HG03175 (cell line): ENCODE data around the gene TTC28.

Experiments used
- ATAC-seq: cut with Tn5 transposase; IDR thresholded peaks from one replicate; pipeline ENCODE4 v1.9.1; 2021; ENCODE audit warnings: mild to moderate bottlenecking, moderate library complexity; ENCODE audit not compliant: unreplicated experiment

TTC28 gene

DNA sequence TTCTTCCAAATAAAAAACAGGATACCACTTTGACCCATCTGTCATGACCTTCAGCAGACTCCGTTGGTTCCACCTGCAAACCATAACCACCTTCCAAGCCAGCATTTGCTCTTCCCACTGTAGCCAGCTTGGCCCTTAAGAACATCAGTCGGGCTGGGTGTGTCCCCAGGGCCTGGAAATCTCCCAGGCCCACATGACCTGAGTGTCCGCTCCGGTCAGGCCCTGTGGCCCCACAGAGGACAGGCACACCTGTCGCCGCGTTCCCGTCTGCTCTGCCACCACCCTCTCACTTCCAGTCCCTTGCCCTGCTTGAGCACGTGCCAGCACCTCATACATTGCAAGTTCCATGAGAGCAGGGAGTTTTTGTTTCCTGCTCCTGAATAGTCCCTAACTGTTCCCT is 694.9 kb downstream of the TTC28 start:
- ATAC-seq = no peak

DNA sequence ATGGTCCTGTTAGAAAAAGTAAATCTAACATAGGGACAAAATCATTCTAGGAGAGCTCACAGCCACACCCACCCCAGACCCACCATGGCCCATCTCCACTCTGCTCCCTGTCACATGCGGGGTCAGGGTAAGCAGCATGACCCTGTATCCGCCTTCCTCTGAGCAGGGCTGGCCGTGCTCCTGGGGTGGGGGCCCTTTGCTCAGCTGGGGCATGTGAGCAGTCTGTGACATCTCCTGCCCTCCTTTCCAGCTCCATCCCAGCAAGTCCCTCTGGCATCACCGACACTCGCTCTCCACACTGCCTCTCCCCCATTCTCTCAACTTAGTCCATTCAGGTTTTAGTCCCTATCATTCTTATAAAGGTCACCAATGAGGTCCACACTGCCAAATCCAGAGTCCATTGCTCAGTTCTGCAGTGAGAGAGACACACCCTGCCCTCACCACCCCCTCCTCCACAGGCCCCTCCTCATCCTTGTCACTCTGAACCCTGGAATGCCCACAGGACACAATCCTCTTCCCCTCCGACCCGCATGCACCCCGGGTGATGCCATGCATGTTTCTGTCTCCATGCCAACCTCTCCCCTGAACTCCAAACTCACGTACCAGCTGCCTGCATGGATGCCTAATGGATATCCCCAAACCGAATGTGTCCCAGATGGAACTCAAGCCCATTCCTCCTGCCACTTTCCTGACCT is 695.5 kb downstream of the TTC28 start:
- no peak for ATAC-seq

DNA sequence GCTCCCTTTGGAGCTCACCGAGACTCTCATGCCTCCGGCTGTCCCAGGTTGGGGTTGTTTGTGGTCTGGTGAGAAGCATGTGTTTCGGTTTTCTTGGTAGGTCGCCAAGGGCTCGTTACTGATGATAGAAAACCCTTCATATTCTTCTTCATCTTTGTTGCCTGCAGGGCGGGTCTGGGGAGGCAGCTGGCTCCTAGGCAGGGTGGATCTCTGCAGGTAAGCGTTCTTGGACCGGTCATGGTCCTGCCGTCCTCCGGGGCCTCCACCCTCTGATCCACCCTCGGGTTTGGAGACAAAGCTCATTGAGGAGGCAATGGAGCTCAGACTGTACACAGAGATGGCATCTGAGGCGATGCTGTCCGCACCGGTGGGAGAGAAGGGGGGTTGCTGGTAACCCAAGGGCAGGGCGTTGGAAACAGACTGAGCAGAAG is 696.3 kb downstream of the TTC28 start:
- no peak for ATAC-seq

DNA sequence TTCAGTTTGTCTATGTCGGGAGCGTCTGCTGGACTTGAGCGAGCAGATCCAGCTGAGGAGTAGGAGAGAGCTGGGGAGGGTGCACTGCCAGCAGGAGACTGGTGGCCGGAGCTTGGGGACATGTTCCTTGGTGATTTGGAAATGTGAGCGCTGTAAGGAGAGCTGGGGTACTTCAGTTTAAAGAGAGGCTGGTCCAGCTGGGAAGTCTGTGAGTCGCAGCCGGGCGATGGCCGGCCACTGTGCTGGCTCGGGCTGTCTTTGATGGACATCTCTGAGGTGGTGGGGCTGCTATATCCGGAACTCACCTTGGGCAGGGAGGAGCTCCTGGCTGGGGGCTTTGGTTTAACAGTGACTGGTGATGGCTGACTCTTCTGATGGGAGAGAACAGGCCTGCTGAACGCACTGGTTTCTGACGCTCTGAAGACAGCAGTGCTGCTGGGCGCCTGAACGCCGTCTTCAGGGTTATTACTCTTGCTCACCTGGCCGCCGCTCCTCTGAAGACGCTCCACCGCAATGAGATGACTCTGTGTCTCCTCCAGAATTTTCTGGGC is 696.9 kb downstream of the TTC28 start:
- ATAC-seq = no peak

DNA sequence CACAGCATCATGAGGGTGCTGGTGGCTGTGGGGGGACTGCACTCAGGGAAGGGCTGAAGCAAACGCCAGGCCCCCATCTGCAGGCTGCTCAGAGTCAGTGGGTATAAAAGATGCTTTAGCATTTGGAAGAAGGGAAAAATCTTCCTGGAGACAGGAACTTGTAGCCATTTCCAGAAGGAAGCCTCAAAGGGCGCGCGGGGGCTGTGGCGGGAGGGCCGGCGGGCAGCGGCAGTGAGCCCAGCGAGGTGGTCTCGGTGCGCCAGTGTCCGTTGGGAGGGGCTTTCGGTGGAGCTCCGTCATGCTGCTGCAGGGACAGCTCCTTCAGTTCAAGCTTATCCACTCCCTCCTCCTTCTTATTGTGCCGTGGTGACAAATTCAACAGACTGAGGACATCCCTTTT is 697.5 kb downstream of the TTC28 start:
- ATAC-seq = no peak

DNA sequence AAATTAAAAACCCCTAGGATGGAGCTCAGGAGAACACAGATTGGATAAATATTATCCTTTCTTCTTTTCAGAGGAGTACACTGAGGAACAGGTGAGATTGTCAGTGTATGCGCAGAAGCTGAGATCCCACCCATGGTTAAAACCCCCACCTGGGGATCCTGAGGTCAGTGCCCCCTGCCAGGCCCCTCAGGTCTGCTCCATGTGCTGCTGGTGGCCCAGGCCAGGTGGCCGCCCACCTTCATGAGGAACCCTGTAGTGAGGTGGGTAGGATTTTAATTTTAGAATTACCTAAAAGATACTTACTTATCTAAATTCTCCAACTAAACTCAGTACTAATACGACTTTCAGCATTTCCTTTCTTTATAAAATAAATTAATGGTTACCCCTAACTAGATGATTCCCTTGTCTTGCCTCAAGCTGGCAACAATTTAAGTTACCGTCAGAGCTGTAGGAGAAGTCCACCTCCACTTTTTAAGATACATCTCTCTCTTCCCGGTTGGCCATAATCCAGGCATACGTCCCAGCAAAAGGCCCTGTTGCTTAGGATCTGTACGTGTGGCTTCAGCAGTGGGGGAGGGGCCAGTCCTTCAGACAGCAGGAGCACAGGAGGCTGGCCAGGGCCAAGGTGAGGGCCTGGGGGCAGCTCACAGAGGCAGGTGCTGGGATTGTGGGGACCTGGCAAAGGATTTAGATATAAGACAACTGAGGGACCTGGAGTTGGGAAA is 699.1 kb downstream of the TTC28 start:
- no peak for ATAC-seq

DNA sequence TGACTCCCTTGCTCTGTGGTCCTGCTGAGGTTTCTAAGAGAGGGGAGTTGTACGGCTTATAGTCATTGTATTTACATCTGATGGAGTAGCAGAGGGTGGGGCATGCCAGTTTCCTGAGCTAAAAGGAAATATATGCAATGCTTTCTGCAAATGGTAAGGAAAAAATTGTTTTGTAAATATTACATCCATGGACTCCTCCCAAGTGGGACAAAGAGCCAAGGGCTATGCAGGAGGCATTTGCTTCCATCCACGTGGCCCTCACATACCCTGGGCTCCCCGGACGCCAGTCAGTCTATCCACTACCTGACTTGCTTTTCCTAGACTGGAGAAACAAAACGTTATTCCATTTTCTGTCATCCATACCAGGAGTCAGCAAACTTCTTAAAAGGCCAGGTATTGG is 700.8 kb downstream of the TTC28 start:
- no peak for ATAC-seq

DNA sequence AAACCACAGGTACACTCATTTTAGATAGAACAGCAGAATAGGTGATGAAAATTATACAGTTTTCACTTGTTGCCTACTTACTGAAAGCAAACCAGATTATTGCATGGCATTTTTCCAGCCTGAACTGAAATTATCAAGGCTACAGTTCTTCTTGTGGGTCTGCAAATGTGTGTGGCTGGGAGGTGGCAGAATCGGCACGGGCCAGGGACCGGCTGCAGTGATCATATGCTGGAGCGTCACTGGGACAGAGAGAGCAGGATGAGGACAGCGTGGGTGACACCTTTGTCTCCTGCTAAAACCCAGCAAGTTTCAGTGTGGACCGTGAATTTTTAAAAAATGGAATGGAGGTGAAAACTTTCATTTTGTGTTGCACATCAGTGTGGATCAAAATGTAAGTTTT is 701.3 kb downstream of the TTC28 start:
- no peak for ATAC-seq

DNA sequence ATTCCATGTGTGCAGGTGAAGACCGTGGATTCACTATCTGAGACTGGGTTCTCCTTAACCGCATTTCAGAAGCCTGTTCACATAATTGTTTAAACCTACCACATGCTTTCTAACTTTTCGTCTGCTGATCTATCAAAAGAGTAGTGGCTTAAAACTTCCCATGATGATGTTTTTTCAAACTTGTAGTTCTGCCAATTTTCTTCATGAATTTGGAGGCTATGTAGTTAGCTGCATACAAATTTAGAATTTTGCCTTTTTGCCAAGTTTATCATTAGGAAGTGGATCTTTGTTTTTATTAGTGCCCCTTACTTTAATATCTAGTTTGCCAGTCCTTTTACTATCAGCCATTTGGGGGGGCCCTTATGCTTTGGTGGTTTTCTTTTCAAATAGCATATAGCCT is 703.1 kb downstream of the TTC28 start:
- ATAC-seq = no peak

DNA sequence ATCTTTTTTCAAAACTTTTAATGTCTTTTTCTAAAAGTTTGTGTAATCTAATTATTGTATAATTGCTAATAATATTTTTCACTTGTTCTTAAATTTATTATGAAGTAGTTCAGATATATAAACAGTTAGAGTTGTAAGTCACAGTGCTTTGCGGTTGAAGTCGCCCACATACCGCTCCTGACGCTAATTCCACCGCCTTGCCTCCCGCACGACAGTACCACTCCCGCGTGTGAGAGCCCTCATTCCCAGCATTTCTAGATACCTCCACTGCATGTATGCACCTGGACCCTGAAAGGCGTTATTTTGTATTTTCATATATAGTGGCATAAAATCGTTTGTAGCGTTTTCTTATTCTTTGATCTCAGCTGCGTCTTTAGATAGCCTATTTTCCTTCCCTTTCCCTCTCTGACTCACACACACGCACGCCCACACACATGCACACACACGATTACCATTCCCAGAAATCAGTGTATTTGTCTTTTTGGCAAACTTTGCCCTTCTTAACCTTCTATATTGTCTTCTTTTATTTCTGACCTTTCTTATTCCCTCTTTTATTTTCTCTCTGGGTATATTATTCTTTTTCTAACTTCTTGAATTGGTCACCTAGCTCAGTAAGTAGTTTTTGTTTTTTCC is 704.1 kb downstream of the TTC28 start:
- ATAC-seq = no peak

DNA sequence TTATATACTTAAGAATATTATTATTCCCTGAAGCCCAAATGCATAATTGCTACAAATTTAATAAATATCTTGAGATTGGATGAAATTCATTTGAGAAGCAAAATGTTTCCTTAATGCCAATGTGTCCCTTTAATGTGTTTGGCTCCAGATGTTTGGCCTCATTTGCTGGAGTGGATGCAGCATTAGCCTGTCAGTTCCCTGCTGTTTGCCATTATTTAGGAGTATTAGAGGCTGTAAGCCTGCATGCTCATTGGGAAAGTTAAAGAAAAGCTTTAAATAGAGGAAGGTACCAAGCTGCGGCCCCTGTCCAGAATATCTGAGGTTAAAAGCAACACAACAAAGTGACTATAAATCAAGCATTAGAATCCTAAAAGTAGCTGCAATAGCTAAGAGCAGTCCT is 705.8 kb downstream of the TTC28 start:
- ATAC-seq = no peak

DNA sequence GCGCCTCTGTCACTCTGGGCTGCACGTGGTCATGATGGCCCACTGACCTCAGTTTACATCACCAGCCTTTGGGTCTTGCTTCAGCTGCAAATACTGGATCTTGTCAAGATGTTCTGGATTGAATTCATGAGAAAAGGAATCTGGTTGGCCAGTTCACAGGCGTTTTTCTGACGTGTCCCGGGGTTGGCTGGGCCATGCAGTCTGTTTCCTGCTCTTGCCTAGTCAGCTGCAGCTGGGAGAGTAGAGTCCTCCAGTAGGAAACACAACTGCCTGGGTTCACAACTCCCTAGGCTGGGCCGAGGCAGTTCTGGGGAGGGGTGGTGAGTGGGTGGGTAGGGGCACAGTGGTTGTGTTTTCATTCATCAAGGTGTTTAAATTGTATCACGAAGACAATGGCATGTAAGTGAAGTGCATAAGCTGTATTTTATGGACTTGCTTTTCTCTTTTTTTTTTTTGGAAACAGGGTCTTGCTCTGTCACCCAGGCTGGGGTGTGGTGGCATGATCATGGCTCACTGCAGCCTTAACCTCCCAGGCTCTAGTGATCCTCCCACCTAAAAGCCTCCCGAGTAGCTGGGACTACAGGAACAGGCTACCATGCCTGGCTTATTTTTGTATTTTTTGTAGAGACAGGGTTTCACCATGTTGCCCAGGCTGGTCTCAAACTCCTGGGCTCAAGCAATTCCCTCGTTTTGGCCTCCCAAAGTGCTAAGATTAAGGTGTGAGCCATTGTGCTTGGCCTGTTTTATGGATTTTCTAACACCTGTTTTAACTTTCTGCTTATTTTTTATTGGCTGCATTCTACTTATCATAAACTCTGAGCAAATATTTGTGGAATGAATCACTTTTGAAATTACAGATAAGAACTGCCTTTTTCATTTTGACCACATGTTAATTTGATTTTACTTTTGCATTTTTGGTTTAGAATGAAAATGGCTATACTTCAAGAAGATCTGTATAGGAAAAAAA is 706.6 kb downstream of the TTC28 start:
- ATAC-seq = no peak

DNA sequence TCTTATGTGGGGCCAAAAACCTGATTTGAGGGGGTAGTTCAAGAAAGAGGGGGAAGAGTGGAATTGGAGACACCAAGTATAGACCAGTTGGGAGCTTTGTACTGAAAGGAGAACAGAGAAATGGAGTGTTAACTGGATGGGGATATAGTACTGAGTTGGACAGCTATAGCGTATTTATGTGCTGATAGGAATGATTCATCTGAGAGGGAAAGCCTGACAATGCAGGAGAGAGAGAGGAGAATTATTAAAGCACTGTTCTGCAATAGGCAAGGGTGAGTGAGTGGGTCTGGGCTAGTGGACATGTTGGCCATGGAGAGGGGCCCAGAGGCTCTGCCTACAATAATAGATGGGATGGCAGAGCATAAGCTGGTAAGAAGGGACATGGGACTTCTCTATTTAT is 707.7 kb downstream of the TTC28 start:
- ATAC-seq = no peak

DNA sequence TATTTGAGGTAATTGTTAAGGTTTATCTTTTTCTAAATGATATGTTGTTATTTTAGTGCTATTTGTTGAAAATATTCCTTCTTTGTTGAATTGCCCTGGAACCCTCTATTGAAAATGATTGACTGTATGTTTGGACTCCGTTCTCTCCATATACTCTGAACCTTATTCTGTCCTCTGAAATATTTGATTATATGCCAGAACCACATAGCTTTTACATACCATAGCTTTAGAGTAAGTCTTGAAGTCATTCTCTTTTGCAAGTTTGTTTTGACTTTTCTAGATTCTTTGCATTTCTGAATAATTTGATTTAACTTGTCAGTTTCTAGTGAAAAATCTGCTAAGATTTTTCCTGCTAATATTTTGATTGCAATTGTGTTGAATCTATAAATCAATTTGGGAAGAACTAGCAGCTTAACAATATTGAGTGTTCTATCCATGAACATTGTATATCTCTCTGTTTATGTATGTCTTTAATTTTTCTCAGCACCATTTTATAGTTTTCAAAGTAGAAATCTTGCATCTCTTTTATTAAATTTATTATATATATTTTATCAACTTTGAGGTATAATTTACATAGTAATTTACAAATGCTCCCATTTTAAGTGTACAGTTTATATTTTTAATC is 708.9 kb downstream of the TTC28 start:
- no peak for ATAC-seq

DNA sequence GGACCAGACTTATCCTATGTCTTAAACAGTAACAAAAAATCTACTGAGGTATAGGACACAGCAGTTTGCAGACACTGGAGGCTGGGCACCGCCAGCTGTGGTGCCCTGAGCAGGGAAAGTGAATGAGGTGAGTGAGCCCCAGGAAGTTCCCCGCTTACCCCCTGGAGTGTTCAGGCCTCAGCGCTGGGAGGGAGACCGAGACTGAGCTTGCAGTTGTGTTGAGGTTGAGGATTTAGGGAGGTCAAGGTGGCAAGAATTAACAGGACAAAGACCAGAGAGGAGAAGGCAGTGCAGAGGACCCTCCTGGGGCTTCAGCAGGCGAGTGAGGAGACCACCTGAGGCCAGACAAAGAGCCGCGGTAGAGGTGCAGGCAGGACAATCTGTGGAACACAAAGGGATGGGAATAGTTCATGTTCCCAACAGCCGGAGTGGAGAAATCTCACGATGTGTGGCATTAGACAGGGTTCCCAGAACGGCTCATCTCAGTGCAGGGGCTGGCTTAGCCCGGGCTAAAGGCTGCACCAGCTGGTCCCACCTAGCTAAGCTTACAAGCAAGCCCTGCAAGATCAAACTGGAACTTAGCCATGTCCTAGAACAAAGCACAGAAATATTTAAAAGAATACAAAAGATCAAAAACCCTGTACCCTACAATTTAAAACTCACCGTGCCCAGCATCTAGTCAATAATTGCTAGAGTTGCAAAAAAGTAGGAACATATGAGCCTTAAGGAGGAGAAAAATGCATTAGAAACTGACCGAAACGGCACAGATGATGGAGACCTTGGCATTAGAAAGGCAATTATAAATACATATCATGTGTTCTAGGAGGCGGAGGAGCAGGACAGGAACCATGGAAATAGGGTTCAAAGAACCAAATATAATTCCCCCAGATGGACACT is 713.2 kb downstream of the TTC28 start:
- ATAC-seq = no peak

DNA sequence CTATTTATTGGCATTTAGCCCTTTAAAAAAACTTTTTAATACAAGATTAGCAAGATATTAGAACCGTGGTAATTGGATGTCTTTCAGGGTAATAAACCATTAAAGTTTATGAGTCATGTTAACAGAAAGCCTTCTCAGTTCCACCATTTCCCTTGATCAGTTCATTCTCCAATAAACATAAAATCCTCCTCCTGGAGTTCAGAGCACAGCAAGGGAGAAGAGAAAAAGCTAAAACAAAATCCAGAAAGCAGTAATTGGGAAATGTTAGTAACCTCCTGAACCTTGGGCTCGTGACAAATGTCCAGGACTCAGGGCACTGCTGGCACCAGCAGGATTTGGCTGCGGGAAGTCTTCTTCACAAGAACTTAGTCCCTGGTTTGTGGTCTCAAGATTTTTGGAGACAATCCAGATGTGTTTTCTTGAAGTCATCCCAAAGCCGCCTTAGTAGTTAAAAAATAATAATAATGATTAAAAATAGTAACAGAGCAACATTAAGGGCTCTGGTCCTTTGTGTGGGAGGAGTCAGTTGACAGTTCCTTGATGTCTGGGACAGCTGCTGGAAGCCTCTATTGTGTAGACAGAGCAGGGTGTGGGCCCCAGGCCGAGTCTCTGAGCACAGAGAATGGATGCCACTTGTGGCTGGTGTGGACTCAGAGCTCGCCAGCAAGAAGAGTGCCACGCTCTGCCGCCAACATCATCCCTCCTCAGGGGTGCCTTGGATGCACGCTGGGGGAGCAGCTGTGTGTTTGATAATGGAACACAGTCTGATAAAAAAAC is 717.2 kb downstream of the TTC28 start:
- no peak for ATAC-seq

DNA sequence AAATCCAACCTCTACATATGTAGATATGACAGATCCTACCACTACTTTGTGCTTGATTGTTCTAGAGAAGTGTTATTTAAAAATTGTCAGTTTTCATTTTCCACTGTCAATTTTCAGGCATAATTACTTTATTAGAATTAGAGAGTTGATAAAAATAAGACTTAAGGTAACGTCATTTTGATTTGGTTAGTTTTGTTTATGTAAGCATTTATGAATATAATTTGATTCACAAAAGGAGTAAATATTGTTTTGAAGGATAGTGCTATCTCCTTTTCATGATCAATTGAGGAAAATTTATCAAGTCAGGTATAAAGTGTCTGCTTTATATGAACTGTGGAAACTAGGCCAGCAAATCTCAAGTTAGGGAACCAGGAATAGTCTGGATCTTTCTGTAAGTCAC is 718.0 kb downstream of the TTC28 start:
- ATAC-seq = no peak

DNA sequence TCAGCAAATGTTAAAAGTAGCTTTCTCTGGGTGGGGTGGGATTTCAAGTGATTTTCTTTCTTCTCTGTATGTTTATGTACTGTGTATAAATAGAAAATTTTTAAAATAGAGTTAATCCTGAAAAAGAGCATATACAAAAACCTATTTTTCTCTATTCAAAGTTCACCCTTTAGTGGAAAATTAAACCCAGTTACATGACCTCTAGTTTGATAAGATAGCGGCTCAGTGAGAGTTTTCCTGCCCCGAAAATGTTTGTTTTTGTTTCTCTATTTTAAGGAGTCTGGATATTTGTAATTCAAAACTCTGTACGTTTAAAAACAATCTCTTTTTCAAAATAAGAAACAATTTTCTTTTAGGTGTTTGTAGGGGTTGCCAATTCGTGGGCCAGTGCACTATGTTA is 718.5 kb downstream of the TTC28 start:
- no peak for ATAC-seq
